ENCODE measurements around the gene BTAF1. TPM values are rescaled to one million over a fixed set of nuclear protein-coding genes. Genes with fewer than 3 reads are reported as not detected.

BTAF1 gene
- total RNA-seq, 1 donor from 2014 or later = 74.7 TPM

DNA sequence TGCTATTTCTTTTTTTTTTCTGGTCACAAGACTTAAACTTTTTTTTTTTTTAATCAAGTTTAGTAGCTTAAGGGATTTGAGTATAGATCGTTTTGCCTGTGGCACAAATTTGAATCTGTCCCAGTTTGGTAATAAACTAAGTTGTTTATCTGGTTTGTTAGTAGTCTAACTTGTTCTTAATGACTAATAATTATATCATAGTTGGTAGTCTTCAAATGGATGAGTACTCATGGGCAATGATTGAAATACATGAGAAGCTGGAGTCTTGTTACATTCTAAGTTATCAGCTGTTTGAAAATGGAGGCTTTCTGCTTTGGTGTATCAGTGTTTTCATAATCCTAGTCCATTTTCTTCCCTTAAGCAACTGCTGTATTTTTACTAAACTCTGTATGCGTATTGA, 12.3 kb downstream of the BTAF1 start:
- Mint-ChIP-seq H3K36me3 (ENCODE audit: low read depth) (peaks cover 60% of the 10 kb centered on the region), H3K4me3 (no peak overlapping the region), H3K27ac (no peak overlapping the region), H3K4me1 (peaks cover 38% of the 10 kb centered on the region), H3K9me3 (no peaks in the 10 kb centered on the region), H3K27me3 (no peaks in the 10 kb centered on the region)
- intact Hi-C loops (cut with micrococcal nuclease) = no loop called here
- ChIA-PET POLR2A (no interaction called here), CTCF (no interaction called here)
- ATAC-seq (ENCODE audit: low read depth) (no peak), DNase-seq (no peak)
- TF ChIP-seq, protein P1, sequence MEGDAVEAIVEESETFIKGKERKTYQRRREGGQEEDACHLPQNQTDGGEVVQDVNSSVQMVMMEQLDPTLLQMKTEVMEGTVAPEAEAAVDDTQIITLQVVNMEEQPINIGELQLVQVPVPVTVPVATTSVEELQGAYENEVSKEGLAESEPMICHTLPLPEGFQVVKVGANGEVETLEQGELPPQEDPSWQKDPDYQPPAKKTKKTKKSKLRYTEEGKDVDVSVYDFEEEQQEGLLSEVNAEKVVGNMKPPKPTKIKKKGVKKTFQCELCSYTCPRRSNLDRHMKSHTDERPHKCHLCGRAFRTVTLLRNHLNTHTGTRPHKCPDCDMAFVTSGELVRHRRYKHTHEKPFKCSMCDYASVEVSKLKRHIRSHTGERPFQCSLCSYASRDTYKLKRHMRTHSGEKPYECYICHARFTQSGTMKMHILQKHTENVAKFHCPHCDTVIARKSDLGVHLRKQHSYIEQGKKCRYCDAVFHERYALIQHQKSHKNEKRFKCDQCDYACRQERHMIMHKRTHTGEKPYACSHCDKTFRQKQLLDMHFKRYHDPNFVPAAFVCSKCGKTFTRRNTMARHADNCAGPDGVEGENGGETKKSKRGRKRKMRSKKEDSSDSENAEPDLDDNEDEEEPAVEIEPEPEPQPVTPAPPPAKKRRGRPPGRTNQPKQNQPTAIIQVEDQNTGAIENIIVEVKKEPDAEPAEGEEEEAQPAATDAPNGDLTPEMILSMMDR (IDR thresholded peaks at IDR 0.05) = no peak

- H3K36me3 Mint-ChIP-seq (ENCODE audit: low read depth) = peaks cover 66% of the 10 kb centered on the region
- H3K4me3 Mint-ChIP-seq = no peak overlapping the region
- POLR2A ChIA-PET = interaction anchor here (0.7 kb wide), 1 partner anchor 142 kb away, joined by 3 read pairs; the partner anchor contains the start of gene TNKS2
- TF ChIP-seq, protein P1 (IDR thresholded peaks at IDR 0.05) = no peak
- intact Hi-C loops (cut with micrococcal nuclease) = no loop called here
- H3K4me1 Mint-ChIP-seq = peaks cover 12% of the 10 kb centered on the region
- no peaks in the 10 kb centered on the region for H3K27me3 Mint-ChIP-seq
- H3K27ac Mint-ChIP-seq = no peak overlapping the region
- no peak for ATAC-seq (ENCODE audit: low read depth)
- CTCF ChIA-PET = no interaction called here
- no peak for DNase-seq
- no peaks in the 10 kb centered on the region for H3K9me3 Mint-ChIP-seq
Observed at GRCh38 chr10:91939653-91940052, 16.1 kb downstream of the BTAF1 start.

DNA sequence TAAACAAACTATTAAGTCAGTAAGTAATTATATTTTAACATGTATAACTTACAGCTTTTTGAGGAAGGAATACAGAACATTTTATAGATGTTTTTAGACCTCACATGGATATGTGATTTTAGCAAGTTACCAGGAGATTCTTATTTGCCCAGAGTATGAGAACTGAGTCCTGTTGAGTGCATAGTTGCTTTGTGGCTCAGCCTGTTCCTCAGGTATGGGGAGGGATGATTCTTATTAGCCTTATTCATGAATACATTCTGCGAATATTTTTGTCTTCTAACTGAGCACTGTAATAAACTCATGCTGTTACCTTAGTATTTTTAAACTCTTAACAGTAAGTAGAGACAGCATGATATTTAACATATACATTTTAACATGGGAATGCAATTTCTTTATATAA, 17.9 kb downstream of the BTAF1 start:
- H3K27ac Mint-ChIP-seq = no peak overlapping the region
- POLR2A ChIA-PET = no interaction called here

DNA sequence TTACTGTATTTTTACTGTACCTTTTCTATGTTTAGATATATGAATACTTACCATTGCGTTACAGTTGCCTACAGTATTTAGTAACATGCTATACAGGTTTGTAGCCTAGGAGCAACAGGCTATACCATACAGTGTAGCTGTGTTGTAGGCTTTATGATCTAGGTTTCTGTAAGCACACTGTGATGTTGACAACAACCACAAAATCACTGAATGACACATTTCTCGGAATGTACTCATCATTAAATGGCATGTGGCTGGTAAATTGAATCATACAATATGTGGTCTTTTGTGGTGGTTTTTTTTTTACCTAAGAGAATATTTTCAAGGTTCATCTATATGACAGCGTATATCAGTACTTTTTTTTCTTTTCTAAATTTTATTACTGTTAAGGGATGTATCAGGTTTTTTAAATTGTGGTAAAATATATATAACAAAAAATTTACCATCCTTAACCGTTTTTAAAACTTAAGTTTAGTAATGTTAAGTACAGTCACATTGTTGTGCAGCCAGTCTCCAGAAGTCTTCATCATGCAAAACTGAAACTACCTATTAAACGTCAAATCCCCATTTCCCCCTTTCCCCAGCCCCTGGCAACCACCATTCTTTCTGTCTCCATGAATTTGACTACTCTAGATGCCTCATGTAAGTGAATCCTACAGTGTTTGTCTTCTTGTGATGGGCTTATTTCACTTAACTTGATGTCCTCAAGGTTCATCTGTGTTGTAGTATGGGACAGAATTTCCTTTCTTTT, 21.5 kb downstream of the BTAF1 start:
- H3K9me3 Mint-ChIP-seq = no peaks in the 10 kb centered on the region
- H3K36me3 Mint-ChIP-seq (ENCODE audit: low read depth) = peaks cover 61% of the 10 kb centered on the region
- H3K27me3 Mint-ChIP-seq = no peaks in the 10 kb centered on the region
- H3K4me3 Mint-ChIP-seq = no peak overlapping the region
- intact Hi-C loops (cut with micrococcal nuclease) = no loop called here
- TF ChIP-seq, protein P1 (IDR thresholded peaks at IDR 0.05) = no peak
- peaks cover 1% of the 10 kb centered on the region for H3K4me1 Mint-ChIP-seq
- POLR2A ChIA-PET = no interaction called here
- DNase-seq (no peak), ATAC-seq (ENCODE audit: low read depth) (no peak)
- H3K27ac Mint-ChIP-seq = no peak overlapping the region
- CTCF ChIA-PET = no interaction called here

More for the DNA sequence above, 17.9 kb downstream of the BTAF1 start:
- H3K4me3 Mint-ChIP-seq = no peak overlapping the region
- no peaks in the 10 kb centered on the region for H3K27me3 Mint-ChIP-seq
- intact Hi-C loops (cut with micrococcal nuclease) = no loop called here
- no peaks in the 10 kb centered on the region for H3K9me3 Mint-ChIP-seq
- CTCF ChIA-PET = interaction anchor here (1.1 kb wide), 1 partner anchor 29 kb away, joined by 4 read pairs; no protein-coding TSS in a partner anchor
- H3K36me3 Mint-ChIP-seq (ENCODE audit: low read depth) = peaks cover 64% of the 10 kb centered on the region
- peaks cover 11% of the 10 kb centered on the region for H3K4me1 Mint-ChIP-seq
- ATAC-seq (ENCODE audit: low read depth) (no peak), DNase-seq (no peak)
- TF ChIP-seq, protein P1 (IDR thresholded peaks at IDR 0.05) = no peak

- Mint-ChIP-seq H3K4me3 (no peak overlapping the region), H3K9me3 (no peaks in the 10 kb centered on the region), H3K4me1 (no peaks in the 10 kb centered on the region), H3K27me3 (no peaks in the 10 kb centered on the region), H3K27ac (no peak overlapping the region), H3K36me3 (ENCODE audit: low read depth) (peaks cover 81% of the 10 kb centered on the region)
- DNase-seq (no peak), ATAC-seq (ENCODE audit: low read depth) (no peak)
- TF ChIP-seq, protein P1 (IDR thresholded peaks at IDR 0.05) = no peak
- CTCF ChIA-PET = no interaction called here
- POLR2A ChIA-PET = no interaction called here
- intact Hi-C loops (cut with micrococcal nuclease) = no loop called here
Observed at GRCh38 chr10:91953600-91954160, 30.1 kb downstream of the BTAF1 start.

Measured in activated B cell treated with CpG ODN at 0.5 μM for 24 hours (primary cell).